Endodermal cell (in vitro differentiated cells): ENCODE results near the gene SMIM23. TPM values are rescaled to one million over a fixed set of nuclear protein-coding genes. Genes with fewer than 3 reads are reported as not detected.

Experiments
- DNase-seq: peaks from one replicate; pipeline ENCODE4 v3.0.0-alpha.2; 2017
- H3K27ac ChIP-seq: 2 replicates; pipeline ENCODE4 v1.5.1; 2013; ENCODE audit warnings: mild to moderate bottlenecking, low read depth, low read length, moderate library complexity
- H3K27me3 ChIP-seq: 2 replicates; pipeline ENCODE4 v1.6.1; 2013; ENCODE audit warnings: mild to moderate bottlenecking, low read length, moderate library complexity; ENCODE audit not compliant: insufficient read depth, control insufficient read depth, poor library complexity, severe bottlenecking
- H3K36me3 ChIP-seq: 2 replicates; pipeline ENCODE4 v1.7.0; 2013; ENCODE audit warnings: mild to moderate bottlenecking, low read length, moderate library complexity; ENCODE audit not compliant: control insufficient read depth, insufficient read depth
- H3K4me1 ChIP-seq: one replicate; pipeline ENCODE4 v1.7.0; 2013; ENCODE audit warnings: low read length; ENCODE audit not compliant: control insufficient read depth, insufficient read depth
- H3K4me3 ChIP-seq: 2 replicates; pipeline ENCODE4 v1.5.1; 2013; ENCODE audit warnings: mild to moderate bottlenecking, low read length, moderate library complexity
- H3K9ac ChIP-seq: 2 replicates; pipeline ENCODE4 v1.6.1; 2013; ENCODE audit warnings: mild to moderate bottlenecking, low read length, moderate library complexity; ENCODE audit not compliant: poor library complexity, severe bottlenecking; ENCODE audit errors: extremely low read depth
- H3K9me3 ChIP-seq: 2 replicates; pipeline ENCODE4 v1.6.1; 2013; ENCODE audit warnings: mild to moderate bottlenecking, low read length, moderate library complexity; ENCODE audit not compliant: control insufficient read depth
- H3K27ac Mint-ChIP-seq: 2 replicates; pipeline ENCODE4 v1.8.0; 2020; ENCODE audit warnings: mixed read lengths
- H3K27me3 Mint-ChIP-seq: 2 replicates; pipeline ENCODE4 v1.8.0; 2021; ENCODE audit warnings: mild to moderate bottlenecking, mixed read lengths; ENCODE audit not compliant: insufficient read depth
- H3K36me3 Mint-ChIP-seq: 2 replicates; pipeline ENCODE4 v1.8.0; 2020; ENCODE audit warnings: low read depth, mixed read lengths
- H3K4me1 Mint-ChIP-seq: 2 replicates; pipeline ENCODE4 v1.8.0; 2020; ENCODE audit warnings: mixed read lengths
- H3K4me3 Mint-ChIP-seq: 2 replicates; pipeline ENCODE4 v1.8.0; 2020; ENCODE audit warnings: mild to moderate bottlenecking, moderate library complexity, mixed read lengths
- H3K9me3 Mint-ChIP-seq: 2 replicates; pipeline ENCODE4 v1.8.0; 2020; ENCODE audit warnings: mild to moderate bottlenecking, mixed read lengths
- CTCF ChIP-seq: fragments of 200-600 bp; sonication (generic); conservative IDR thresholded peaks from 2 replicates; pipeline ENCODE4 v1.5.0; 2021; ENCODE audit warnings: antibody characterized with exemption, mild to moderate bottlenecking
- WGBS, 2 experiments: methylation state at CpG; one replicate each; pipeline versions ENCODE4 v1.1.5 to v1.1.7; 2013; ENCODE audit warnings: missing lambda C conversion rate in 2 of 2, mixed read lengths in 1 of 2; ENCODE audit not compliant: insufficient coverage in 1 of 2, insufficient read length in 1 of 2; 5-methylcytosine and 5-hydroxymethylcytosine counted together
- total RNA-seq, 2 donors: library from RNA; stranded (reverse); fragmentation: NEBNext Ultra II Directional in 1 of 2; extraction: Animal tissue kit (Norgen Biotek cat#: 25700) in 1 of 2; gene quantifications; 2 replicates in 1 of 2; 3 replicates in 1 of 2; pipeline ENCODE4 v1.2.1, GENCODE V29; 2021

The SMIM23 gene
- total RNA-seq, 2 donors from 2014 or later, result not detected

GRCh38 chr5:171783051-171783450 is 2.6 kb upstream of the SMIM23 start:
- no peaks in the 10 kb centered on the region for H3K36me3 Mint-ChIP-seq
- 95 to 100% methylated on average over 1 to 2 of the region's 2 CpGs for WGBS, 2 experiments
- no peak overlapping the region for H3K4me3 Mint-ChIP-seq
- H3K4me1 ChIP-seq, result no peaks in the 10 kb centered on the region
- H3K27me3 ChIP-seq, result no peaks in the 10 kb centered on the region
- no peaks in the 10 kb centered on the region for H3K9me3 ChIP-seq
- no peaks in the 10 kb centered on the region for H3K4me1 Mint-ChIP-seq
- H3K27ac Mint-ChIP-seq, result no peak overlapping the region
- no peak overlapping the region for H3K4me3 ChIP-seq
- no peak overlapping the region for H3K27ac ChIP-seq
- no peaks in the 10 kb centered on the region for H3K36me3 ChIP-seq
- no peak for TF ChIP-seq CTCF
- no peak overlapping the region for H3K9ac ChIP-seq
- no peak for DNase-seq
- no peaks in the 10 kb centered on the region for H3K9me3 Mint-ChIP-seq
- H3K27me3 Mint-ChIP-seq, result peaks cover 2% of the 10 kb centered on the region

- 95 to 100% methylated on average over 1 of the region's 1 CpG for WGBS, 2 experiments
- Mint-ChIP-seq H3K36me3 (no peaks in the 10 kb centered on the region), H3K9me3 (no peaks in the 10 kb centered on the region), H3K27me3 (peaks cover 4% of the 10 kb centered on the region), H3K27ac (no peak overlapping the region), H3K4me1 (no peaks in the 10 kb centered on the region), H3K4me3 (no peak overlapping the region)
- DNase-seq, result no peak
- Histone ChIP-seq H3K27ac (no peak overlapping the region), H3K4me3 (no peak overlapping the region), H3K27me3 (no peaks in the 10 kb centered on the region), H3K9ac (no peak overlapping the region), H3K9me3 (no peaks in the 10 kb centered on the region), H3K4me1 (no peaks in the 10 kb centered on the region), H3K36me3 (no peaks in the 10 kb centered on the region)
- TF ChIP-seq CTCF, result no peak
Measured at GRCh38 chr5:171789353-171789752, 3.7 kb downstream of the SMIM23 start.

- peaks cover 4% of the 10 kb centered on the region for H3K27me3 Mint-ChIP-seq
- 87 to 94% methylated on average over 2 of the region's 2 CpGs for WGBS, 2 experiments
- DNase-seq, result no peak
- H3K4me3 Mint-ChIP-seq, result no peak overlapping the region
- H3K27ac Mint-ChIP-seq, result no peak overlapping the region
- no peaks in the 10 kb centered on the region for H3K9me3 Mint-ChIP-seq
- H3K36me3 Mint-ChIP-seq, result no peaks in the 10 kb centered on the region
- H3K4me3 ChIP-seq, result no peak overlapping the region
- no peak overlapping the region for H3K27ac ChIP-seq
- TF ChIP-seq CTCF, result no peak
- H3K4me1 ChIP-seq, result no peaks in the 10 kb centered on the region
- no peak overlapping the region for H3K9ac ChIP-seq
- H3K9me3 ChIP-seq, result no peaks in the 10 kb centered on the region
- H3K36me3 ChIP-seq, result no peaks in the 10 kb centered on the region
- no peaks in the 10 kb centered on the region for H3K27me3 ChIP-seq
- H3K4me1 Mint-ChIP-seq, result no peaks in the 10 kb centered on the region
Measured at GRCh38 chr5:171790408-171790807, 4.8 kb downstream of the SMIM23 start.
